BE2C (cell line): ENCODE results near the gene ARID1A. TPM values are rescaled to one million over a fixed set of nuclear protein-coding genes. Genes with fewer than 3 reads are reported as not detected.
"Not testable (repeated sequence)": the region's sequence is repeated elsewhere in the genome, so short reads cannot be mapped to it uniquely, and the experiment has no call there.

Experiments
- DNase-seq: peaks from one replicate; pipeline ENCODE4 v3.0.0-alpha.2; 2020
- H3K27me3 ChIP-seq: fragments of 250-450 bp; sonication (Bioruptor Pico); 2 replicates; pipeline ENCODE4 v1.5.1; 2020; ENCODE audit warnings: mild to moderate bottlenecking
- H3K36me3 ChIP-seq: fragments of 250-450 bp; sonication (Bioruptor Pico); 2 replicates; pipeline ENCODE4 v1.5.1; 2020; ENCODE audit warnings: mild to moderate bottlenecking
- H3K4me1 ChIP-seq: fragments of 250-450 bp; sonication (Bioruptor Pico); 2 replicates; pipeline ENCODE4 v1.5.1; 2020
- H3K4me3 ChIP-seq: 2 replicates; pipeline ENCODE4 v1.5.1; 2011; ENCODE audit warnings: low read depth, low read length
- H3K9me3 ChIP-seq: fragments of 250-450 bp; sonication (Bioruptor Pico); 2 replicates; pipeline ENCODE4 v1.5.1; 2020
- polyA plus RNA-seq: library from polyadenylated mRNA; unstranded; fragments of >200 nt; gene quantifications from one replicate; pipeline ENCODE4 v1.2.1, GENCODE V29; 2012; ENCODE audit warnings: low read depth, missing spikeins; ENCODE audit not compliant: insufficient read length, insufficient read depth
- TF ChIP-seq, protein P1 (sequence below): IDR thresholded peaks from 2 replicates; pipeline ENCODE4 v1.5.1; 2012; ENCODE audit warnings: mild to moderate bottlenecking, low read depth, low read length

The ARID1A gene
- polyA plus RNA-seq: 90.2 TPM

DNA sequence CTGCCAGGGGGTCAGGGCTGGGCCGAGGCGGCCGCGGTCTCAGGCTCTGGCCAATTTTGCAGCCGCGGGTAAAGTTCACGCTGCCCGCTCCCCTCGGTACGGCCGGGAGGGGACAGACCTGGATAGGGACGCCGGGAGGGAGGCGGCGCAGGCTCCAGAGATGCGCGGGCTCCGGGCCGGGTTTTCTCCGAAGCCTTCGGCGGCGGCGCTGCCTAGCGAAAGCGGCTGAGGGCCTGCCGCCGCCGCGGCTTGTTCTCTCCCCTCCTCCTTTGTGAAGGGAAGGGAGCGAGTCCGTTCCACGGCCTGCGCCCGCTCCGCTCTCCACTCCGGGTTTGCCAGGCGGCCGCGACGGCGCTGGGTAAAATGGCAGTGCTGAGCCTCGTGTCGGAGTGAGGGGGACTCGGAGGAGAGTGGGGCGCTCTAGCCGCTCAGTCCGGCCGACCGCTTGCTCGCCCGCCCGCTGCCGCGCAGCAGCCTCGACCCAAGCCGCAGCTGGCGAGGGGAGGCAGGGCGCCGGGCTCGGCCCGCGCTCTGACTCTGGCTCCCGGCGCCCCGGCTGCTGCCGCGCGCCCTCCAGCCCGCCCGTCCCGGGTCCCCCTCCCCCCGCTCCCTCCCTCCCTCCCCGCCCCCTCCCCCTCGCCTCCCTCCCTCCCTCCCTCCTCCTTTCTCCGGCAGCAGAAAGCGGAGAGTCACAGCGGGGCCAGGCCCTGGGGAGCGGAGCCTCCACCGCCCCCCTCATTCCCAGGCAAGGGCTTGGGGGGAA, at the start of gene ARID1A:
Gene ARID1A (plus strand): TSS at position 660 of the 763 bp plus-strand sequence. CDS start 389 bp downstream, outside the sequence.
- DNase-seq: peak; percentile 90
- Histone ChIP-seq H3K36me3 (no peaks in the 10 kb centered on the region; the same call in 1 of the 2 replicates), H3K27me3 (no peaks in the 10 kb centered on the region), H3K9me3 (no peaks in the 10 kb centered on the region), H3K4me3 (peak within 1 kb of the TSS; percentile 74), H3K4me1 (peaks cover 3% of the 10 kb centered on the region; the same call in 1 of the 2 replicates)
- TF ChIP-seq, protein P1, sequence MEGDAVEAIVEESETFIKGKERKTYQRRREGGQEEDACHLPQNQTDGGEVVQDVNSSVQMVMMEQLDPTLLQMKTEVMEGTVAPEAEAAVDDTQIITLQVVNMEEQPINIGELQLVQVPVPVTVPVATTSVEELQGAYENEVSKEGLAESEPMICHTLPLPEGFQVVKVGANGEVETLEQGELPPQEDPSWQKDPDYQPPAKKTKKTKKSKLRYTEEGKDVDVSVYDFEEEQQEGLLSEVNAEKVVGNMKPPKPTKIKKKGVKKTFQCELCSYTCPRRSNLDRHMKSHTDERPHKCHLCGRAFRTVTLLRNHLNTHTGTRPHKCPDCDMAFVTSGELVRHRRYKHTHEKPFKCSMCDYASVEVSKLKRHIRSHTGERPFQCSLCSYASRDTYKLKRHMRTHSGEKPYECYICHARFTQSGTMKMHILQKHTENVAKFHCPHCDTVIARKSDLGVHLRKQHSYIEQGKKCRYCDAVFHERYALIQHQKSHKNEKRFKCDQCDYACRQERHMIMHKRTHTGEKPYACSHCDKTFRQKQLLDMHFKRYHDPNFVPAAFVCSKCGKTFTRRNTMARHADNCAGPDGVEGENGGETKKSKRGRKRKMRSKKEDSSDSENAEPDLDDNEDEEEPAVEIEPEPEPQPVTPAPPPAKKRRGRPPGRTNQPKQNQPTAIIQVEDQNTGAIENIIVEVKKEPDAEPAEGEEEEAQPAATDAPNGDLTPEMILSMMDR: no peak

GRCh38 chr1:26664802-26665201, 31.0 kb upstream of the ARID1A start:
- no peaks in the 10 kb centered on the region for H3K36me3 ChIP-seq
- no peaks in the 10 kb centered on the region for H3K27me3 ChIP-seq
- H3K9me3 ChIP-seq: no peaks in the 10 kb centered on the region
- H3K4me3 ChIP-seq: no peak overlapping the region
- H3K4me1 ChIP-seq: no peaks in the 10 kb centered on the region
- DNase-seq: no peak
- TF ChIP-seq, protein P1: no peak

- TF ChIP-seq, protein P1: no peak
- Histone ChIP-seq H3K4me1 (no peaks in the 10 kb centered on the region), H3K36me3 (no peaks in the 10 kb centered on the region), H3K9me3 (no peaks in the 10 kb centered on the region), H3K27me3 (no peaks in the 10 kb centered on the region), H3K4me3 (no peak overlapping the region)
- DNase-seq: no peak
These were observed 29.0 kb upstream of the ARID1A start for GRCh38 chr1:26666855-26667254.

DNA sequence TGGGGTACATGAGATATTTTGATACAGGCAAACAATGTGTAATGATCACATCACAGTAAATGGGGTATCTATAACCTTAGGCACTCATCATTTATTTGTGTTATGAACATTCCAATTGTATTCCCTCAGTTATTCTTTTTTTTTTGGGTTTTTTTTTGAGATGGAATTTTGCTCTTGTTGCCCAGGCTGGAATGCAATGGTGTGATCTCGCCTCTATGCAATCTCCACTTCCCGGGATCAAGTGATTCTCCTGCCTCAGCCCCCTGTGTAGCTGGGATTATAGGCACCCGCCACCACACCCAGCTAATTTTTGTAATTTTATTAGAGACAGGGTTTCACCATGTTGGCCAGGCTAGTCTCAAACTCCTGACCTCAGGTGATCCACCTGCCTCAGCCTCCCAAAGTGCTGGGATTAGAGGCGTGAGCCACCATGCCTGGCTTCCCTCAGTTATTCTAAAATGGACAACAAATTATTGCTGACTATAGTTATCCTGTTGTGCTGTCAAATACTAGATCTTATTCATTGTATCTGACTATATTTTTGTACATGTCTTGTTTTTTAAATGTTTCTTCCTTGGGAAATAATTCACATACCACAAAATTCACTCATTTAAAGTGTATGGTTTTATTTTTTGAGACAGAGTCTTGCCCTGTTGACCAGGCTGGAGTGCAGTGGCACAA, 27.6 kb upstream of the ARID1A start:
- not testable (repeated sequence) for H3K36me3 ChIP-seq, H3K4me3 ChIP-seq, H3K4me1 ChIP-seq, H3K27me3 ChIP-seq, H3K9me3 ChIP-seq, DNase-seq

GRCh38 chr1:26677306-26678115, 18.3 kb upstream of the ARID1A start:
- Histone ChIP-seq H3K27me3 (no peaks in the 10 kb centered on the region), H3K36me3 (no peaks in the 10 kb centered on the region), H3K9me3 (no peaks in the 10 kb centered on the region), H3K4me3 (no peak overlapping the region; the same call in 1 of the 2 replicates), H3K4me1 (no peaks in the 10 kb centered on the region)
- DNase-seq: peak; percentile 39
- TF ChIP-seq, protein P1: peak; percentile 49

GRCh38 chr1:26684763-26685508, 10.9 kb upstream of the ARID1A start:
- TF ChIP-seq, protein P1: no peak
- Histone ChIP-seq H3K36me3 (no peaks in the 10 kb centered on the region), H3K4me1 (no peaks in the 10 kb centered on the region), H3K4me3 (no peak overlapping the region), H3K27me3 (no peaks in the 10 kb centered on the region), H3K9me3 (no peaks in the 10 kb centered on the region)
- no peak for DNase-seq
